Fibroblast of lung (primary cell): ENCODE measurements around the gene TUBB8. TPM values are rescaled to one million over a fixed set of nuclear protein-coding genes. Genes with fewer than 3 reads are reported as not detected.

Experiments
- DNase-seq, 2 donors: peaks; one replicate each; pipeline versions ENCODE4 v3.0.0 to v3.0.0-alpha.2; 2010; ENCODE audit warnings: low read depth in 2 of 2
- H2AFZ ChIP-seq: 2 replicates; pipeline ENCODE4 v1.5.1; 2012; ENCODE audit warnings: low read length, control low read depth, inconsistent platforms
- H3K27ac ChIP-seq: 2 replicates; pipeline ENCODE4 v1.5.1; 2011; ENCODE audit warnings: low read length, control low read depth; ENCODE audit not compliant: insufficient read depth
- H3K27me3 ChIP-seq: 2 replicates; pipeline ENCODE4 v1.5.1; 2011; ENCODE audit warnings: mild to moderate bottlenecking, low read length; ENCODE audit not compliant: control insufficient read depth, insufficient read depth
- H3K36me3 ChIP-seq: 2 replicates; pipeline ENCODE4 v1.5.1; 2011; ENCODE audit warnings: low read length; ENCODE audit not compliant: control insufficient read depth, insufficient read depth
- H3K4me1 ChIP-seq: 2 replicates; pipeline ENCODE4 v1.5.1; 2011; ENCODE audit warnings: low read length; ENCODE audit not compliant: control insufficient read depth, insufficient read depth; ENCODE audit errors: extremely low read depth
- H3K4me2 ChIP-seq: 2 replicates; pipeline ENCODE4 v1.5.1; 2011; ENCODE audit warnings: low read length, control low read depth; ENCODE audit not compliant: insufficient read depth; ENCODE audit errors: extremely low read depth
- H3K4me3 ChIP-seq, 4 experiments: fragments of 200-600 bp in 1 of 4; sonication (generic) in 1 of 4; replicated peaks in 1 of 4; 2 replicates each; pipeline ENCODE4 v1.5.1; 2011 to 2016; ENCODE audit warnings: low read length in 4 of 4, low read depth in 3 of 4, mild to moderate bottlenecking in 3 of 4, control low read depth in 2 of 4, inconsistent platforms in 1 of 4, mixed read lengths in 1 of 4; ENCODE audit not compliant: insufficient read depth in 1 of 4; ENCODE audit errors: control extremely low read depth in 1 of 4
- H3K79me2 ChIP-seq: 2 replicates; pipeline ENCODE4 v1.5.1; 2012; ENCODE audit warnings: mild to moderate bottlenecking, low read length, inconsistent platforms; ENCODE audit not compliant: control insufficient read depth, insufficient read depth
- H3K9ac ChIP-seq: 2 replicates; pipeline ENCODE4 v1.5.1; 2011; ENCODE audit warnings: mild to moderate bottlenecking, low read length, control low read depth; ENCODE audit not compliant: insufficient read depth
- H3K9me3 ChIP-seq: 2 replicates; pipeline ENCODE4 v1.5.1; 2012; ENCODE audit warnings: low read depth, low read length; ENCODE audit not compliant: control insufficient read depth, insufficient read depth
- H4K20me1 ChIP-seq: 2 replicates; pipeline ENCODE4 v1.5.1; 2011; ENCODE audit warnings: low read length; ENCODE audit not compliant: control insufficient read depth, insufficient read depth; ENCODE audit errors: extremely low read depth
- CTCF ChIP-seq, 2 donors: IDR thresholded peaks in 1 of 2; conservative IDR thresholded peaks in 1 of 2; 1 replicate in 1 of 2; 2 replicates in 1 of 2; pipeline ENCODE4 v1.5.1; 2011 to 2012; ENCODE audit warnings: low read length in 2 of 2, control low read depth in 1 of 2, inconsistent platforms in 1 of 2, low read depth in 1 of 2, mild to moderate bottlenecking in 1 of 2
- EZH2 ChIP-seq: IDR thresholded peaks from 2 replicates; pipeline ENCODE4 v1.5.1; 2012; ENCODE audit warnings: low read length, control low read depth, mild to moderate bottlenecking; ENCODE audit errors: missing control alignments
- polyA plus RNA-seq, 2 donors: library from polyadenylated mRNA; depleted of rRNA in 1 of 2; stranded (reverse) in 1 of 2; unstranded in 1 of 2; fragments of >200 nt; gene quantifications; 2 replicates each; pipeline ENCODE4 v1.2.1, GENCODE V29; 2011 to 2012; ENCODE audit warnings: missing spikeins in 1 of 2
- total RNA-seq: library from RNA; depleted of rRNA; stranded (reverse); fragments of >200 nt; gene quantifications from 2 replicates; pipeline ENCODE4 v1.2.1, GENCODE V29; 2014

The TUBB8 gene
- total and polyA plus RNA-seq, 2 donors (not counting 1 experiment from before 2014, with no cell fraction given): not detected

GRCh38 chr10:94613-95012 lies 45.5 kb upstream of the TUBB8 start:
- H3K4me3 ChIP-seq: no peak overlapping the region
- no peak overlapping the region for H3K4me2 ChIP-seq

DNA sequence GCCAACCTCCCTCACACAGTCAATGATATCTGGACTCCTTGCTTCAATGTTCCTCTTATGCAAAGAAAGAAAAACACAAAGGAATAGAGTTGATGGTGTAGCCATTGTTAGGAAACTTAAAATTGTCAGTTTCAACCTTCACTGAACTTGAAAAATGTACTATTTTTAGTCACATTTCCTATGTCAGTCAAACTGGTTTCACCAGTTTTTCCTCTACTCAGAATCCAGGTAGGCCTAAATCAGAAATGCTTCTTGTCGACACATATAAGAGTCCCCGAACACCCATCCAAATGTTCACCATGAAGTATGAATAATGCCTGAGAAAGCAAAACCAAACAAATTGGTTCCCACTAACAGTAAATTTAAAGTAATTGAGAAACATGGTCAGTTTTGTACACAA lies 43.8 kb upstream of the TUBB8 start:
- H3K4me2 ChIP-seq: no peak overlapping the region
- H3K27me3 ChIP-seq: no peaks in the 10 kb centered on the region
- H3K9ac ChIP-seq: no peak overlapping the region
- H3K27ac ChIP-seq: no peak overlapping the region
- TF ChIP-seq EZH2: no peak
- no peak for TF ChIP-seq CTCF (conservative IDR thresholded peaks at IDR 0.05 in 1 of 2, IDR thresholded peaks at IDR 0.05 in 1 of 2; ENCODE audit: low read depth in 1 of 2, low read length in 2 of 2)
- H3K4me3 ChIP-seq: no peak overlapping the region
- H2AFZ ChIP-seq: no peak overlapping the region
- no peak for DNase-seq
- H3K36me3 ChIP-seq: no peaks in the 10 kb centered on the region
- no peaks in the 10 kb centered on the region for H3K9me3 ChIP-seq
- no peaks in the 10 kb centered on the region for H4K20me1 ChIP-seq
- no peaks in the 10 kb centered on the region for H3K79me2 ChIP-seq
- H3K4me1 ChIP-seq: no peaks in the 10 kb centered on the region

More at GRCh38 chr10:94613-95012, 45.5 kb upstream of the TUBB8 start:
- Histone ChIP-seq H3K27ac (no peak overlapping the region), H3K27me3 (no peaks in the 10 kb centered on the region), H2AFZ (no peak overlapping the region), H3K9ac (no peak overlapping the region), H4K20me1 (no peaks in the 10 kb centered on the region), H3K36me3 (no peaks in the 10 kb centered on the region), H3K79me2 (no peaks in the 10 kb centered on the region), H3K4me1 (no peaks in the 10 kb centered on the region), H3K9me3 (no peaks in the 10 kb centered on the region)
- TF ChIP-seq CTCF (conservative IDR thresholded peaks at IDR 0.05 in 1 of 2, IDR thresholded peaks at IDR 0.05 in 1 of 2; ENCODE audit: low read depth in 1 of 2, low read length in 2 of 2) (no peak), EZH2 (no peak)
- DNase-seq: no peak

DNA sequence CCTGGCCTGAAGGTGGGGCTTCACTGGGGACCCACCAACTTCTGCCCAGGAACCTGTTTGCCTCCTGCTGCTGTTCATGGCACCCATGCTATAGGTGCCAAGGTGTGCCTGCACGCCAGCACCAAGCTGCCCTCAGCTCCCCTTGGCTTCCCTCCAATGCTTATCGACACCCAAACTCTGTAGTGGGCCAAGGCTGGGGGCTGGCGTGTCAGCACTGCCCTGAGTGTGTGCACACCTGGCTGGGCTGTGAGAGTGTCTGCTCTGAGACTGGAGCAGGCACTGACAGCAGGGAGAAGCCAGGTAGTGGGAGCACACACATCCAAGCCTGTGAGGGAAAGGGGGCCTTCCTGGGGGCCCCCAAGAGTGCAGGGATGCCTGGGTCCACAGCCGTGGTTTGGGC lies 43.1 kb upstream of the TUBB8 start:
- DNase-seq: no peak
- no peak overlapping the region for H3K4me2 ChIP-seq

More for the DNA sequence above, 43.1 kb upstream of the TUBB8 start:
- no peak overlapping the region for H2AFZ ChIP-seq
- no peak overlapping the region for H3K4me3 ChIP-seq
- H3K27ac ChIP-seq: no peak overlapping the region
- no peaks in the 10 kb centered on the region for H3K9me3 ChIP-seq
- H4K20me1 ChIP-seq: no peaks in the 10 kb centered on the region
- no peaks in the 10 kb centered on the region for H3K79me2 ChIP-seq
- TF ChIP-seq CTCF (conservative IDR thresholded peaks at IDR 0.05 in 1 of 2, IDR thresholded peaks at IDR 0.05 in 1 of 2; ENCODE audit: low read depth in 1 of 2, low read length in 2 of 2) (no peak), EZH2 (no peak)
- H3K27me3 ChIP-seq: peaks cover 2% of the 10 kb centered on the region
- H3K9ac ChIP-seq: no peak overlapping the region
- no peaks in the 10 kb centered on the region for H3K36me3 ChIP-seq
- H3K4me1 ChIP-seq: no peaks in the 10 kb centered on the region
